PC-9 (cell line): Measurements from ENCODE around the gene PLEKHA4.

Source experiments
- EZH2 ChIP-seq: fragments of 200-600 bp; sonication (generic); IDR thresholded peaks from 2 replicates; pipeline ENCODE4 v1.8.0; 2017; ENCODE audit warnings: antibody characterized with exemption, low read depth
- TF ChIP-seq, protein P1 (sequence below): fragments of 200-600 bp; sonication (generic); conservative IDR thresholded peaks from 2 replicates; pipeline ENCODE4 v1.6.1; 2017; ENCODE audit warnings: mixed run types, antibody characterized with exemption, mild to moderate bottlenecking, moderate library complexity

DNA sequence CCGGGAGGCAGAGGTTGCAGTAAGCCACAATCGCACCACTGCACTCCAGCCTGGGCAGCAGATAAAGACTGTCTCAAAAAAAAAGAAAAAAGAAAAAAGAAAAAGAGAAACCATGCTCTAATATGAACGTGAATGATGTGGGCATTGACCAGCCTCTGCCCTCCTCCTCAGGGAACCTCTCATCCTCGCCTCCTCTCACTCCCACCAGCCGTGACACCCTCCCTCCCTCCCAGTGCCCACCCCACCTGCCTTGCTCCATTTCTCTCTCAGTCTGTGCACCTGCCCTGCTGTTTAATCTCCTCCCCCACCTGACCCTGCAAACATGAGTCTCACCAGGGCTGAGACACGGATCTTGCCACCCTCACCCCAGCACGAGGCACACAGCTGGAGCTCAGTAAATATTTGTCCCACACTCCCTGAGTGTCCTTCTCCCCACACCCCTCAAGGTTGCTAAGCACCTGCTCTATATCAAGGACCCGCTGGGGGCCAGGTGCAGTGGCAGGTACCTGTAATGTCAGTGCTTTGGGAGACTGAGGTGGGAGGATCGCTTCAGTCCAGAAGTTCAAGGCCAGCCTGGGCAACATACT is 50.1 kb downstream of the PLEKHA4 start:
- TF ChIP-seq, protein P1, sequence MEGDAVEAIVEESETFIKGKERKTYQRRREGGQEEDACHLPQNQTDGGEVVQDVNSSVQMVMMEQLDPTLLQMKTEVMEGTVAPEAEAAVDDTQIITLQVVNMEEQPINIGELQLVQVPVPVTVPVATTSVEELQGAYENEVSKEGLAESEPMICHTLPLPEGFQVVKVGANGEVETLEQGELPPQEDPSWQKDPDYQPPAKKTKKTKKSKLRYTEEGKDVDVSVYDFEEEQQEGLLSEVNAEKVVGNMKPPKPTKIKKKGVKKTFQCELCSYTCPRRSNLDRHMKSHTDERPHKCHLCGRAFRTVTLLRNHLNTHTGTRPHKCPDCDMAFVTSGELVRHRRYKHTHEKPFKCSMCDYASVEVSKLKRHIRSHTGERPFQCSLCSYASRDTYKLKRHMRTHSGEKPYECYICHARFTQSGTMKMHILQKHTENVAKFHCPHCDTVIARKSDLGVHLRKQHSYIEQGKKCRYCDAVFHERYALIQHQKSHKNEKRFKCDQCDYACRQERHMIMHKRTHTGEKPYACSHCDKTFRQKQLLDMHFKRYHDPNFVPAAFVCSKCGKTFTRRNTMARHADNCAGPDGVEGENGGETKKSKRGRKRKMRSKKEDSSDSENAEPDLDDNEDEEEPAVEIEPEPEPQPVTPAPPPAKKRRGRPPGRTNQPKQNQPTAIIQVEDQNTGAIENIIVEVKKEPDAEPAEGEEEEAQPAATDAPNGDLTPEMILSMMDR = no peak
- TF ChIP-seq EZH2 = no peak
